GM19372 (cell line): ENCODE measurements around the gene GNAI3.

Experiments
- ATAC-seq: cut with Tn5 transposase; IDR thresholded peaks from one replicate; pipeline ENCODE4 v1.9.1; 2021; ENCODE audit warnings: mild to moderate bottlenecking, low read depth, moderate library complexity; ENCODE audit not compliant: unreplicated experiment

Gene GNAI3

GRCh38 chr1:109632671-109633346, 84.4 kb downstream of the GNAI3 start:
- no peak for ATAC-seq

GRCh38 chr1:109634292-109634691, 85.9 kb downstream of the GNAI3 start:
- ATAC-seq = no peak

GRCh38 chr1:109634771-109635750, 86.6 kb downstream of the GNAI3 start:
- ATAC-seq = no peak

- no peak for ATAC-seq
Observed at GRCh38 chr1:109635862-109636200, 87.4 kb downstream of the GNAI3 start.

- no peak for ATAC-seq
Observed at GRCh38 chr1:109636201-109636952, 88.0 kb downstream of the GNAI3 start.

- no peak for ATAC-seq
Observed at GRCh38 chr1:109637446-109637845, 89.0 kb downstream of the GNAI3 start.

- ATAC-seq = no peak
Observed at GRCh38 chr1:109639063-109639840, 90.8 kb downstream of the GNAI3 start.

- no peak for ATAC-seq
Observed at GRCh38 chr1:109639841-109640184, 91.4 kb downstream of the GNAI3 start.

GRCh38 chr1:109640285-109640865, 92.0 kb downstream of the GNAI3 start:
- no peak for ATAC-seq

- no peak for ATAC-seq
Observed at GRCh38 chr1:109641078-109641740, 92.8 kb downstream of the GNAI3 start.

GRCh38 chr1:109641861-109642260, 93.4 kb downstream of the GNAI3 start:
- ATAC-seq = no peak

GRCh38 chr1:109642626-109643025, 94.2 kb downstream of the GNAI3 start:
- no peak for ATAC-seq

- ATAC-seq = no peak
Observed at GRCh38 chr1:109643385-109644230, 95.2 kb downstream of the GNAI3 start.

- ATAC-seq = no peak
Observed at GRCh38 chr1:109644670-109645069, 96.3 kb downstream of the GNAI3 start.

GRCh38 chr1:109649491-109649914, 101.1 kb downstream of the GNAI3 start:
- no peak for ATAC-seq

- ATAC-seq = no peak
Observed at GRCh38 chr1:109650609-109651008, 102.2 kb downstream of the GNAI3 start.

- ATAC-seq = no peak
Observed at GRCh38 chr1:109652402-109652801, 104.0 kb downstream of the GNAI3 start.

GRCh38 chr1:109653306-109653705, 104.9 kb downstream of the GNAI3 start:
- ATAC-seq = no peak

- ATAC-seq = no peak
Observed at GRCh38 chr1:109654519-109654918, 106.1 kb downstream of the GNAI3 start.
